Measurements from ENCODE around the gene TOMT. TPM values are rescaled to one million over a fixed set of nuclear protein-coding genes. Genes with fewer than 3 reads are reported as not detected.

Gene TOMT
- total and polyA plus RNA-seq, 2 of the 4 experiments (the other 2 are of a cell fraction), result not detected

DNA sequence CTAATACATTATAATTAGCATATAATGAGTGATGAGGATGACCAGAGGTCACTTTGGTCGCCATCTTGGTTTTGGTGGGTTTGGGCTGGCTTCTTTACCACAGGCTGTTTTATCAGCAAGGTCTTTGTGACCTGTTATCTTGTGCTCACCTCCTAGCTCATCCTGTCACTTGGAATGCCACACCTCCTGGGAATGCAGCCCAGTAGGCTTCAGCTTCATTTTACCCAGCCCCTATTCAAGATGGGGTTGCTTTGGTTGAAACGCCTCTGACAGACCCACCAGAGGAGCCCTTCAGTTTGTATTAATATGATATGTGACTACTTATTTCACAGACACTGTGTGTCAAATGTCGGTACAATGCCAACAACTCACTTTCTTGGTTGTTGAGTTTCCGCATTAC lies 50.0 kb downstream of the TOMT start:
- no peak overlapping the region for H4K91ac ChIP-seq (ENCODE audit: insufficient read depth, low read depth, low read length)
- dilution Hi-C loops (cut with HindIII; ENCODE audit: low sequenced_read_pairs, unreplicated experiment) (no loop called here), intact Hi-C loops (cut with micrococcal nuclease) (no loop called here), in situ Hi-C loops (cut with MboI; ENCODE audit: low sequenced_read_pairs) (no loop called here)
- H3K18ac ChIP-seq (ENCODE audit: low read depth, low read length), result no peak overlapping the region
- no peaks in the 10 kb centered on the region for H3K36me3 ChIP-seq (ENCODE audit: control insufficient read depth, insufficient read depth, low read length)
- H3K4me2 ChIP-seq (ENCODE audit: low read depth, low read length), result no peak overlapping the region
- ATAC-seq (ENCODE audit: low read depth) (no peak), DNase-seq (no peak)
- no peak overlapping the region for H4K5ac ChIP-seq (ENCODE audit: low read depth, low read length)
- H2BK20ac ChIP-seq (ENCODE audit: low read depth, low read length), result no peak overlapping the region
- peaks cover 18% of the 10 kb centered on the region for H3K27me3 ChIP-seq (ENCODE audit: control insufficient read depth, insufficient read depth, low read length)
- H3K4me3 ChIP-seq (ENCODE audit: insufficient read depth, low read depth, low read length), result no peak overlapping the region
- no peak overlapping the region for H4K8ac ChIP-seq (ENCODE audit: low read depth in 2 of 2, low read length in 2 of 2)
- no peaks in the 10 kb centered on the region for H3K9me1 ChIP-seq (ENCODE audit: insufficient read depth, low read length)
- H3K23ac ChIP-seq (ENCODE audit: low read depth, low read length), result no peak overlapping the region
- no peak overlapping the region for H2AFZ ChIP-seq (replicated peaks; ENCODE audit: low read length, poor library complexity)
- H2AK5ac ChIP-seq (ENCODE audit: low read depth, low read length), result no peak overlapping the region
- H3K14ac ChIP-seq (replicated peaks; ENCODE audit: low read depth, low read length), result no peak overlapping the region
- H3K27ac ChIP-seq (ENCODE audit: insufficient read depth, low read length), result no peak overlapping the region
- WGBS, 2 experiments (ENCODE audit: extremely low coverage in 2 of 2, insufficient read length in 1 of 2), result no CpG with 5 or more reads among the region's 4 CpGs
- no peak overlapping the region for H2AK9ac ChIP-seq (replicated peaks; ENCODE audit: low read depth, low read length, poor library complexity)
- H3K9ac ChIP-seq (ENCODE audit: low read depth, low read length), result no peak overlapping the region
- H3K79me1 ChIP-seq (ENCODE audit: low read depth in 1 of 2, low read length in 2 of 2), result no peaks in the 10 kb centered on the region
- peaks cover 2% of the 10 kb centered on the region for H3K4me1 ChIP-seq (ENCODE audit: control insufficient read depth, insufficient read depth, low read length)
- H2BK120ac ChIP-seq (ENCODE audit: low read depth, low read length), result no peak overlapping the region
- ChIA-PET CTCF (no interaction called here), POLR2A (ENCODE audit: unreplicated experiment) (no interaction called here)
- H3K9me3 ChIP-seq (ENCODE audit: control insufficient read depth, insufficient read depth, low read length), result no peaks in the 10 kb centered on the region
- H2BK5ac ChIP-seq (ENCODE audit: low read depth, low read length, poor library complexity, severe bottlenecking), result no peak overlapping the region
- H3K4ac ChIP-seq (ENCODE audit: low read depth, low read length), result no peak overlapping the region
- TF ChIP-seq MAZ (IDR thresholded peaks at IDR 0.05; ENCODE audit: borderline replicate concordance, low read depth, low read length) (no peak), CEBPB (IDR thresholded peaks at IDR 0.05; ENCODE audit: low read depth, low read length) (no peak), CHD1 (IDR thresholded peaks at IDR 0.05; ENCODE audit: low read depth, low read length) (no peak), FOS (IDR thresholded peaks at IDR 0.05; ENCODE audit: low read depth, low read length) (no peak), MAFK (IDR thresholded peaks at IDR 0.05; ENCODE audit: low read depth, low read length) (no peak), SMC3 (IDR thresholded peaks at IDR 0.05; ENCODE audit: low read depth, low read length) (no peak)
- TF ChIP-seq, protein P1, sequence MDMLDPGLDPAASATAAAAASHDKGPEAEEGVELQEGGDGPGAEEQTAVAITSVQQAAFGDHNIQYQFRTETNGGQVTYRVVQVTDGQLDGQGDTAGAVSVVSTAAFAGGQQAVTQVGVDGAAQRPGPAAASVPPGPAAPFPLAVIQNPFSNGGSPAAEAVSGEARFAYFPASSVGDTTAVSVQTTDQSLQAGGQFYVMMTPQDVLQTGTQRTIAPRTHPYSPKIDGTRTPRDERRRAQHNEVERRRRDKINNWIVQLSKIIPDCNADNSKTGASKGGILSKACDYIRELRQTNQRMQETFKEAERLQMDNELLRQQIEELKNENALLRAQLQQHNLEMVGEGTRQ (IDR thresholded peaks at IDR 0.05; ENCODE audit: low read depth, low read length), result no peak
- BruUV-seq (replicated peaks), result no TSS peak
- no peak overlapping the region for H3K56ac ChIP-seq (ENCODE audit: extremely low read depth, insufficient read depth, low read length)
- H2BK15ac ChIP-seq (ENCODE audit: low read depth, low read length), result no peak overlapping the region
- H4K20me1 ChIP-seq (ENCODE audit: insufficient read depth, low read length), result no peaks in the 10 kb centered on the region

Data from IMR-90 (cell line).